Posterior vena cava (tissue), 2 donors: Measurements from ENCODE around the gene NEUROG3. TPM values are rescaled to one million over a fixed set of nuclear protein-coding genes. Genes with fewer than 3 reads are reported as not detected.

ENCODE experiments used
- DNase-seq: peaks from one replicate; pipeline ENCODE4 v3.0.0-alpha.2; 2020; ENCODE audit warnings: low spot score
- intact Hi-C, 2 donors: fragments of 100-400 bp; cut with DNase I; formaldehyde crosslinking; loops; one replicate each; pipeline versions ENCODE4 v1.14.1 to v1.14.2; 2022 to 2023
- total RNA-seq, 2 donors: library from RNA; stranded (reverse); fragmentation: NEBNext Ultra II Directional; extraction: Animal tissue kit (Norgen Biotek cat#: 25700); gene quantifications; one replicate each; pipeline ENCODE4 v1.2.1, GENCODE V29; 2021
- donor health status: DM: yes; HTN: yes; CAD: no.
- donor health status: DM: yes; HTN: yes; CAD: no.

The NEUROG3 gene
- total RNA-seq, 2 donors from 2014 or later: not detected

- intact Hi-C loops: no loop called here
- no peak for DNase-seq
Observed at GRCh38 chr10:69533658-69534057, 39.6 kb downstream of the NEUROG3 start.

DNA sequence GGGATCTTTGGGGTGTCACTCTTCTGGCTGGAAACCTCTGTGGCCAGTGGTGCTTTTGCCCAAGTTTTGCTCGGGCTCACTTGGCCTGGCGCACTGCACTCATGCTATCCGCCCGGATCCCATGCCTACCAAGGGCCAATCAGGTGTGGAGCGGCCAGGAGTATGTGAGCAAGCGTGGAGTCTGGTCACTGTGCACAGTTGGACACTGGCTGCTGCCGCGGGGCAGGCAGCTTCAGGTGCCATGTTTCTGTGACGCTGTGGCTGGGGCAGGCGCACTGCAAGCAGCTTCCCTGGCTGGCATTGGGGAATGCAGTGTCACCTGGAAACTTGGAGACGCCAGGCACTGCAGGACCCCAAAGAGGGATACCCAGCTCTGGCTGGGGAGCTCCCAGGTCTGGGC, 45.3 kb downstream of the NEUROG3 start:
- intact Hi-C loops: no loop called here
- no peak for DNase-seq

Other genes with a start within 250 kb of the NEUROG3 start
- gene TACR2, start 156.5 kb downstream of the NEUROG3 start, total RNA-seq: 1 to 10 TPM in 1 of 2 donors, under 1 TPM in 1; 0.71 to 3.0 TPM
- gene TSPAN15, start 122.0 kb downstream of the NEUROG3 start, total RNA-seq: 10 to 100 TPM; 44.6 to 45.6 TPM
- gene FAM241B, start 56.8 kb upstream of the NEUROG3 start, total RNA-seq: 1 to 10 TPM; 2.2 to 3.1 TPM
- gene COL13A1, start 228.5 kb upstream of the NEUROG3 start, total RNA-seq: 1 to 10 TPM in 1 of 2 donors, under 1 TPM in 1; 0.48 to 1.3 TPM